ENCODE measurements around the gene VAV1. TPM values are rescaled to one million over a fixed set of nuclear protein-coding genes. Genes with fewer than 3 reads are reported as not detected.
"Not testable (repeated sequence)": the region's sequence is repeated elsewhere in the genome, so short reads cannot be mapped to it uniquely, and the experiment has no call there.

The VAV1 gene
- total and polyA plus RNA-seq, 7 donors = 0.20 to 1.8 (median 1.1) TPM

DNA sequence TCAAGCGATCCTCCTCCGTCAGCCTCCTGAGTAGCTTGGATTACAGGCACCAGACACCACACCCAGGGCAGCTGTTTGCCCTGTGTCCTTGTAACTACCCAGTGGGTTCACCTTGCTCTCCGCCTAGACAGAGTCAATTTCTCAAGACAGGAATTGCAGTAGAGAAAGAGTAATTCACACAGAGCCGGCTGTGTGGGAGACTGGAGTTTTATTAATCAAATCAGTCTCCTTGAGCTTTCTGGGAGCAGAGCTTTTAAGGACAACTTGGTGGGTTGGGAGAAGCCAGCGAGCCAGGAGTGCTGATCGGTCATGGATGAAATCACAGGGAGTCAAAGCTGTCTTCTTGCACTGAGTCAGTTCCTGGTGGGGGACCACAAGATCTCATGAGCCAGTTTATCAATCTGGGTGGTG is 94.2 kb downstream of the VAV1 start:
- no peaks in the 10 kb centered on the region for H3K9me3 ChIP-seq
- peaks cover 0 to 5% (median 0%) of the 10 kb centered on the region in 3 donors for H3K27me3 ChIP-seq (ENCODE audit: insufficient read depth in 3 of 3, low read length in 2 of 3)
- TF ChIP-seq, protein P1, sequence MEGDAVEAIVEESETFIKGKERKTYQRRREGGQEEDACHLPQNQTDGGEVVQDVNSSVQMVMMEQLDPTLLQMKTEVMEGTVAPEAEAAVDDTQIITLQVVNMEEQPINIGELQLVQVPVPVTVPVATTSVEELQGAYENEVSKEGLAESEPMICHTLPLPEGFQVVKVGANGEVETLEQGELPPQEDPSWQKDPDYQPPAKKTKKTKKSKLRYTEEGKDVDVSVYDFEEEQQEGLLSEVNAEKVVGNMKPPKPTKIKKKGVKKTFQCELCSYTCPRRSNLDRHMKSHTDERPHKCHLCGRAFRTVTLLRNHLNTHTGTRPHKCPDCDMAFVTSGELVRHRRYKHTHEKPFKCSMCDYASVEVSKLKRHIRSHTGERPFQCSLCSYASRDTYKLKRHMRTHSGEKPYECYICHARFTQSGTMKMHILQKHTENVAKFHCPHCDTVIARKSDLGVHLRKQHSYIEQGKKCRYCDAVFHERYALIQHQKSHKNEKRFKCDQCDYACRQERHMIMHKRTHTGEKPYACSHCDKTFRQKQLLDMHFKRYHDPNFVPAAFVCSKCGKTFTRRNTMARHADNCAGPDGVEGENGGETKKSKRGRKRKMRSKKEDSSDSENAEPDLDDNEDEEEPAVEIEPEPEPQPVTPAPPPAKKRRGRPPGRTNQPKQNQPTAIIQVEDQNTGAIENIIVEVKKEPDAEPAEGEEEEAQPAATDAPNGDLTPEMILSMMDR (IDR thresholded peaks at IDR 0.05) = no peak
- H3K36me3 ChIP-seq (ENCODE audit: insufficient read depth in 1 of 2, low read depth in 1 of 2) = no peaks in the 10 kb centered on the region
- no peak overlapping the region for H3K4me3 ChIP-seq
- no peaks in the 10 kb centered on the region for H3K4me1 ChIP-seq
- DNase-seq (no peak), ATAC-seq (no peak)
- 45 to 54% (median 51%) methylated on average over 6 of the region's 6 CpGs for WGBS, 3 donors
- intact Hi-C loops (cut with DNase I) = loop anchor here (2.0 to 10.0 kb wide), 3 partner anchors 232 to 348 kb away; partner anchors contain the start of gene TNFSF9 (in 1 of the 2)
- no peak overlapping the region for H3K27ac ChIP-seq

- Histone ChIP-seq H3K36me3 (ENCODE audit: insufficient read depth in 1 of 2, low read depth in 1 of 2) (no peaks in the 10 kb centered on the region), H3K4me1 (no peaks in the 10 kb centered on the region), H3K9me3 (no peaks in the 10 kb centered on the region), H3K27ac (no peak overlapping the region), H3K4me3 (no peak overlapping the region), H3K27me3 (ENCODE audit: insufficient read depth in 3 of 3, low read length in 2 of 3) (peaks cover 0 to 5% (median 0%) of the 10 kb centered on the region in 3 donors)
- no peak for ATAC-seq
- DNase-seq = peak in 1 of 2 donors; percentile 21
- WGBS, 3 donors = 3 to 6% (median 3%) methylated on average over 4 of the region's 4 CpGs
- intact Hi-C loops (cut with DNase I) = loop anchor here in 1 of 2 donors (10.0 kb wide), 2 partner anchors 234 to 334 kb away; partner anchors contain the start of gene TNFSF9
- TF ChIP-seq, protein P1 (IDR thresholded peaks at IDR 0.05) = no peak
These were observed 95.8 kb downstream of the VAV1 start for GRCh38 chr19:6868351-6868750.

GRCh38 chr19:6869151-6869882 is 96.8 kb downstream of the VAV1 start:
- not testable (repeated sequence) for ATAC-seq; H3K4me3 ChIP-seq; DNase-seq; H3K36me3 ChIP-seq (ENCODE audit: insufficient read depth in 1 of 2, low read depth in 1 of 2); H3K27ac ChIP-seq; H3K27me3 ChIP-seq (ENCODE audit: insufficient read depth in 3 of 3, low read length in 2 of 3); H3K9me3 ChIP-seq; H3K4me1 ChIP-seq
- intact Hi-C loops (cut with DNase I) = loop anchor here in 1 of 2 donors (10.0 kb wide), 2 partner anchors 235 to 335 kb away; partner anchors contain the start of gene TNFSF9
- WGBS, 3 donors = 85 to 91% (median 90%) methylated on average over 21 to 22 of the region's 22 CpGs

GRCh38 chr19:6873708-6874431 is 101.4 kb downstream of the VAV1 start:
- H3K27me3 ChIP-seq (ENCODE audit: insufficient read depth in 3 of 3, low read length in 2 of 3) = no peaks in the 10 kb centered on the region
- H3K4me1 ChIP-seq = no peaks in the 10 kb centered on the region
- no peak overlapping the region for H3K27ac ChIP-seq
- ATAC-seq (no peak), DNase-seq (no peak)
- intact Hi-C loops (cut with DNase I) = no loop called here
- 81 to 84% (median 84%) methylated on average over 10 of the region's 10 CpGs for WGBS, 3 donors
- TF ChIP-seq, protein P1 (IDR thresholded peaks at IDR 0.05) = no peak
- no peak overlapping the region for H3K4me3 ChIP-seq
- H3K9me3 ChIP-seq = peaks cover 2% of the 10 kb centered on the region
- H3K36me3 ChIP-seq (ENCODE audit: insufficient read depth in 1 of 2, low read depth in 1 of 2) = no peaks in the 10 kb centered on the region

DNA sequence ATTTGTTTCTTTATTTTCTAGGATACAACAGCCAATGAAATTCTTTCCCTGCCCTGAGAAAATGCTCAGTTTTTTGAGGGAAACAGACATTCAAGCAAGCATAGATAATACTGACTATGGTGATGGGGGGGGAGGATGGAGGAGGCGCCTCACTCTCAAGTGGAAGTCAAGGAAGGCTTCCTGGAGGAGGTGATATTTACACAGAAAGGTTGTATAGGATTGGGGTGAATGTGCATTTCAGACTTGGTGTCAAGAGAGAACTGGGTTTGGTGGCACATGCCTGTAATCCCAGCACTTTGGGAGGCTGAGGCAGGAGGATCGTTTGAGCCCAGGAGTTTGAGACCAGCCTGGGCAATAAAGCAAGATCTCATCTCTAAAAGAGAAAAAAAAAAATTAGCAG is 102.7 kb downstream of the VAV1 start:
- WGBS, 3 donors = 81 to 89% (median 86%) methylated on average over 2 of the region's 2 CpGs
- DNase-seq (no peak), ATAC-seq (no peak)
- intact Hi-C loops (cut with DNase I) = no loop called here
- H3K27ac ChIP-seq = no peak overlapping the region
- TF ChIP-seq, protein P1 (IDR thresholded peaks at IDR 0.05) = no peak
- H3K4me3 ChIP-seq = no peak overlapping the region
- H3K27me3 ChIP-seq (ENCODE audit: insufficient read depth in 3 of 3, low read length in 2 of 3) = no peaks in the 10 kb centered on the region
- H3K9me3 ChIP-seq = peaks cover 2% of the 10 kb centered on the region
- no peaks in the 10 kb centered on the region for H3K36me3 ChIP-seq (ENCODE audit: insufficient read depth in 1 of 2, low read depth in 1 of 2)
- no peaks in the 10 kb centered on the region for H3K4me1 ChIP-seq

Data from psoas muscle (tissue), 8 donors.